ENCODE data around the gene FILIP1L.

- TF ChIP-seq CTCF (IDR thresholded peaks at IDR 0.05 in 4 of 5, conservative IDR thresholded peaks at IDR 0.05 in 1 of 5) (no peak), POLR2A (IDR thresholded peaks at IDR 0.05) (no peak)
These were observed 162.0 kb downstream of the FILIP1L start for GRCh38 chr3:99952306-99952705.
